Stimulated activated CD8-positive, alpha-beta memory T cell treated with anti-CD3 and anti-CD28 coated beads, Interleukin-12 subunit alpha, Interleukin-12 subunit beta, amount 100 ng/mL, for 24 hours (primary cell): ENCODE data around the gene THRA.
A peak's percentile ranks its signal among the peaks of the same experiment; 100 is the strongest.

Experiments used
- DNase-seq: peaks from one replicate; pipeline ENCODE4 v3.0.0-alpha.2; 2020; ENCODE audit errors: extremely low read depth

Gene THRA

GRCh38 chr17:40098846-40099618 lies 36.3 kb downstream of the THRA start:
- DNase-seq = peak; percentile 98

- no peak for DNase-seq
These were observed 37.1 kb downstream of the THRA start for GRCh38 chr17:40099619-40100418.

- DNase-seq = no peak
These were observed 37.6 kb downstream of the THRA start, which contains the start of gene NR1D1 for GRCh38 chr17:40100419-40100668. NR1D1 (minus strand) TSS chr17:40100589; CDS start chr17:40100094, 495 bp downstream.

- peak; percentile 82 for DNase-seq
These were observed 38.1 kb downstream of the THRA start for GRCh38 chr17:40100669-40101366.

GRCh38 chr17:40101367-40102210 lies 38.8 kb downstream of the THRA start:
- DNase-seq = no peak

- DNase-seq = no peak
These were observed 40.4 kb downstream of the THRA start for GRCh38 chr17:40103071-40103661.

GRCh38 chr17:40103688-40104087 lies 40.9 kb downstream of the THRA start:
- no peak for DNase-seq

- no peak for DNase-seq
These were observed 42.1 kb downstream of the THRA start for GRCh38 chr17:40104594-40105486.

GRCh38 chr17:40105861-40106759 lies 43.3 kb downstream of the THRA start:
- no peak for DNase-seq

- DNase-seq = no peak
These were observed 44.2 kb downstream of the THRA start for GRCh38 chr17:40106760-40107521.

- DNase-seq = no peak
These were observed 44.9 kb downstream of the THRA start for GRCh38 chr17:40107522-40108174.

GRCh38 chr17:40108970-40109824 lies 46.4 kb downstream of the THRA start:
- no peak for DNase-seq

- no peak for DNase-seq
These were observed 47.5 kb downstream of the THRA start for GRCh38 chr17:40110026-40110845.

- DNase-seq = no peak
These were observed 48.7 kb downstream of the THRA start for GRCh38 chr17:40111221-40112128.

GRCh38 chr17:40112191-40112711 lies 49.5 kb downstream of the THRA start:
- DNase-seq = no peak
